HepG2 (cell line): Measurements from ENCODE around the gene CALY. TPM values are rescaled to one million over a fixed set of nuclear protein-coding genes. Genes with fewer than 3 reads are reported as not detected.
A peak's percentile ranks its signal among the peaks of the same experiment; 100 is the strongest.

Source experiments
- ARNT2 ChIP-seq: sonication (generic); formaldehyde crosslinking; IDR thresholded peaks from 2 replicates; pipeline ENCODE4 v1.8.0; 2022; ENCODE audit warnings: mild to moderate bottlenecking, low read depth, missing genetic modification reagents, moderate library complexity
- ATF1 ChIP-seq: IDR thresholded peaks from 2 replicates; pipeline ENCODE4 v1.6.1; 2016; ENCODE audit warnings: mild to moderate bottlenecking, control low read depth
- FOXJ3 ChIP-seq: sonication (generic); formaldehyde crosslinking; IDR thresholded peaks from 2 replicates; pipeline ENCODE4 v1.4.0; 2020; ENCODE audit warnings: missing genetic modification reagents, mild to moderate bottlenecking, borderline replicate concordance
- HOXA3 ChIP-seq: sonication (generic); formaldehyde crosslinking; IDR thresholded peaks from 2 replicates; pipeline ENCODE4 v1.5.0; 2020; ENCODE audit warnings: missing genetic modification reagents
- NPAS2 ChIP-seq: sonication (generic); formaldehyde crosslinking; IDR thresholded peaks from 2 replicates; pipeline ENCODE4 v1.8.0; 2022; ENCODE audit warnings: mild to moderate bottlenecking, missing genetic modification reagents, borderline replicate concordance
- NR2F6 ChIP-seq, 2 experiments: IDR thresholded peaks; 2 replicates each; pipeline ENCODE4 v1.6.1; 2016; ENCODE audit warnings: antibody characterized with exemption in 1 of 2, mild to moderate bottlenecking in 1 of 2
- PHF8 ChIP-seq: sonication (generic); formaldehyde crosslinking; IDR thresholded peaks from 2 replicates; pipeline ENCODE4 v1.5.0; 2020; ENCODE audit warnings: missing genetic modification reagents
- POLR2AphosphoS2 ChIP-seq: IDR thresholded peaks from 2 replicates; pipeline ENCODE4 v1.6.1; 2011; ENCODE audit warnings: low read depth, low read length, improper control_type of control experiment
- PPARG ChIP-seq: conservative IDR thresholded peaks from 2 replicates; pipeline ENCODE4 v1.6.1; 2016; ENCODE audit warnings: missing biosample characterization, missing genetic modification reagents
- PREB ChIP-seq: sonication (generic); formaldehyde crosslinking; IDR thresholded peaks from 2 replicates; pipeline ENCODE4 v1.4.0; 2020; ENCODE audit warnings: missing genetic modification reagents
- SAP130 ChIP-seq: IDR thresholded peaks from 2 replicates; pipeline ENCODE4 v1.6.1; 2016; ENCODE audit warnings: low read depth
- SMAD1 ChIP-seq: sonication (generic); formaldehyde crosslinking; IDR thresholded peaks from 2 replicates; pipeline ENCODE4 v1.4.0; 2020; ENCODE audit warnings: missing genetic modification reagents, low read depth, mild to moderate bottlenecking, borderline replicate concordance
- SNAPC2 ChIP-seq: sonication (generic); formaldehyde crosslinking; IDR thresholded peaks from 2 replicates; pipeline ENCODE4 v1.8.1; 2022; ENCODE audit warnings: mild to moderate bottlenecking, missing genetic modification reagents
- SSRP1 ChIP-seq: IDR thresholded peaks from 2 replicates; pipeline ENCODE4 v1.6.1; 2016; ENCODE audit warnings: control low read depth
- ZBTB33 ChIP-seq: sonication (generic); formaldehyde crosslinking; IDR thresholded peaks from 2 replicates; pipeline ENCODE4 v1.4.0; 2020; ENCODE audit warnings: missing genetic modification reagents
- ZBTB34 ChIP-seq: sonication (generic); formaldehyde crosslinking; IDR thresholded peaks from 2 replicates; pipeline ENCODE4 v1.8.0; 2022; ENCODE audit warnings: mild to moderate bottlenecking, missing genetic modification reagents
- ZMAT5 ChIP-seq: sonication (generic); formaldehyde crosslinking; IDR thresholded peaks from 2 replicates; pipeline ENCODE4 v1.5.0; 2020; ENCODE audit warnings: mild to moderate bottlenecking, low read depth, missing genetic modification reagents, borderline replicate concordance
- ZNF280B ChIP-seq: sonication (generic); formaldehyde crosslinking; IDR thresholded peaks from 2 replicates; pipeline ENCODE4 v1.5.0; 2020; ENCODE audit warnings: missing genetic modification reagents, mild to moderate bottlenecking, borderline replicate concordance
- ZNF326 ChIP-seq: sonication (generic); formaldehyde crosslinking; IDR thresholded peaks from 2 replicates; pipeline ENCODE4 v1.4.0; 2020; ENCODE audit warnings: missing genetic modification reagents, borderline replicate concordance
- ZNF451 ChIP-seq: sonication (generic); formaldehyde crosslinking; IDR thresholded peaks from 2 replicates; pipeline ENCODE4 v1.5.0; 2020; ENCODE audit warnings: mild to moderate bottlenecking, missing genetic modification reagents
- ZNF496 ChIP-seq: sonication (generic); formaldehyde crosslinking; IDR thresholded peaks from 2 replicates; pipeline ENCODE4 v1.8.1; 2023; ENCODE audit warnings: mild to moderate bottlenecking, moderate library complexity, missing genetic modification reagents; ENCODE audit not compliant: insufficient replicate concordance
- ZNF883 ChIP-seq: sonication (generic); formaldehyde crosslinking; IDR thresholded peaks from 2 replicates; pipeline ENCODE4 v1.5.1; 2020; ENCODE audit warnings: mild to moderate bottlenecking, missing genetic modification reagents; ENCODE audit errors: not compliant biosample characterization
- polyA plus RNA-seq, 8 experiments: library from polyadenylated mRNA; depleted of rRNA in 3 of 8; stranded (reverse) in 7 of 8; unstranded in 1 of 8; fragments of >200 nt; fragmentation: Illumina TruSeq in 4 of 8; extraction: Trizol in 4 of 8; gene quantifications; 2 replicates each; pipeline versions ENCODE4 v1.2.1 to v1.2.3, GENCODE V29; 2011 to 2016; ENCODE audit warnings: low read depth in 4 of 8, missing spikeins in 1 of 8, mixed read lengths in 1 of 8; ENCODE audit not compliant: insufficient read depth in 1 of 8
- total RNA-seq, 5 experiments: library from RNA; depleted of rRNA; stranded (reverse); fragments of >200 nt; fragmentation: Illumina TruSeq; extraction: Trizol; gene quantifications; 2 replicates each; pipeline ENCODE4 v1.2.3, GENCODE V29; 2016; ENCODE audit warnings: low read depth in 1 of 5

CALY gene
- total and polyA plus RNA-seq, 2 of the 13 experiments (the other 11 are each of a cell fraction or from before 2014, with no cell fraction given): 0.08 TPM; not detected in 1

- TF ChIP-seq SAP130 (CRISPR knock-in tag) (no peak), POLR2AphosphoS2 (no peak), ZMAT5 (CRISPR knock-in tag) (no peak), ZBTB34 (CRISPR knock-in tag) (no peak), SMAD1 (CRISPR knock-in tag) (no peak), SNAPC2 (CRISPR knock-in tag) (no peak), HOXA3 (CRISPR knock-in tag) (no peak), SSRP1 (0 out of 2 replicates have a peak, but pooled peaks have one; percentile 22), ZNF883 (CRISPR knock-in tag) (peak; percentile 39), ZNF496 (CRISPR knock-in tag) (no peak), ZBTB33 (0 out of 2 replicates have a peak, but pooled peaks have one; percentile 11), PPARG (CRISPR knock-in tag) (no peak), ZNF451 (no peak), ATF1 (CRISPR knock-in tag) (no peak), NPAS2 (CRISPR knock-in tag) (no peak), ZNF326 (CRISPR knock-in tag) (peak; percentile 78; the same call in 1 of the 2 replicates), PHF8 (CRISPR knock-in tag) (no peak), PREB (CRISPR knock-in tag) (no peak), ZNF280B (CRISPR knock-in tag) (no peak), NR2F6 (IDR thresholded peaks at IDR 0.05) (no peak), NR2F6 (CRISPR knock-in tag; IDR thresholded peaks at IDR 0.05) (no peak), FOXJ3 (no peak), ARNT2 (CRISPR knock-in tag) (no peak)
Measured at GRCh38 chr10:133353202-133353959, 16.7 kb upstream of the CALY start (continued).
